ENCODE results near the gene PSG4. TPM values are rescaled to one million over a fixed set of nuclear protein-coding genes. Genes with fewer than 3 reads are reported as not detected.
"Not testable (repeated sequence)": the region's sequence is repeated elsewhere in the genome, so short reads cannot be mapped to it uniquely, and the experiment has no call there.

Gene PSG4
- total RNA-seq, 1 experiment from 2014 or later: not detected

DNA sequence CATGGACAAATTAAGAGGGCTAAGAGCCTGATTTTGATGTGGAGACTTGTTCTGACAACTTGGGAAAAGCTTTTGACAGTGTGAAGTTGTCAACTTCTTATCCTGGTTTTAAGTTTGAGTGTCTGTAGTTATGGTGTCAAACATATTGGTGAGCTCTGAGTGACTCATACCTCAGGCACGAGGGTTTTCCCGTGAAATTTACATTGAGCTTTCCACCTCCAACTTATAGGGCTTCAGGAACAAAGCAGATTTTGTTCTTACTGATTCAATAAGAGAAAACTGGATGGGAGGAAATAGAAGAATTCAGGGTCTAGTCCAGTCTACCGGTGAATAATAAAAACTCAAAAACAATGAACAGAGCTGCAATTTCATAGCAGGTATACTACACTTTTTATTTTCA, 30.2 kb upstream of the PSG4 start:
- not testable (repeated sequence) for H3K9me2 ChIP-seq (replicated peaks; ENCODE audit: insufficient read depth, low read length); H2AFZ ChIP-seq (ENCODE audit: low read length); H3K9me3 ChIP-seq (ENCODE audit: low read length); H3K4me3 ChIP-seq (ENCODE audit: low read length); H3K27me3 ChIP-seq (ENCODE audit: low read length); H3K4me1 ChIP-seq (ENCODE audit: low read length); H3K4me2 ChIP-seq (ENCODE audit: low read depth, low read length, poor library complexity, severe bottlenecking); DNase-seq; H3K79me2 ChIP-seq (ENCODE audit: low read length); H3K27ac ChIP-seq (ENCODE audit: low read length); H4K20me1 ChIP-seq (ENCODE audit: insufficient read depth, low read depth, low read length); H3K9ac ChIP-seq (ENCODE audit: low read length); H3K36me3 ChIP-seq (ENCODE audit: insufficient read depth, low read length)

DNA sequence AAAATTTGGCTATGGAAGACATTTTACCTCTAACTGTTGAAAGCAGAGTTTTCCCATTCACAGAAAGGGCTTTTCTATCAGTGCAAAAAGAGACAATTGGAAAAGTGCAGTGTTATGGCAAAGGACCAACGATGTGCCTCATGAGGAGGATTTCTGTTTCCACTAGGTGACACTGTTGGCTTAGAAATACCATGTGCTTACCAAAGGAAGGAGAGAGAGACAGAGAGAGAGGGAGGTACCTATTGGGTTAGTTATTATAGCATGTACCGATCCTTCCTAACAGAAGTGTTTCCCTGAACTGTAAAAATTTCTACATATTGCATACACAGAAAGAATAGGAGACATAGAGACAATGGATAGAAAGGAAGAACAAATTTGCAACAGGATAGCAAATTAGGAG, 23.9 kb upstream of the PSG4 start:
- H3K27me3 ChIP-seq (ENCODE audit: low read length): no peaks in the 10 kb centered on the region
- no peak overlapping the region for H3K4me3 ChIP-seq (ENCODE audit: low read length)
- peak; percentile 67 for DNase-seq
- H2AFZ ChIP-seq (ENCODE audit: low read length): no peak overlapping the region
- no peak overlapping the region for H3K4me2 ChIP-seq (ENCODE audit: low read depth, low read length, poor library complexity, severe bottlenecking)
- H3K9ac ChIP-seq (ENCODE audit: low read length): no peak overlapping the region
- H3K36me3 ChIP-seq (ENCODE audit: insufficient read depth, low read length): no peaks in the 10 kb centered on the region
- no peaks in the 10 kb centered on the region for H3K9me3 ChIP-seq (ENCODE audit: low read length)
- H4K20me1 ChIP-seq (ENCODE audit: insufficient read depth, low read depth, low read length): no peaks in the 10 kb centered on the region
- H3K4me1 ChIP-seq (ENCODE audit: low read length): no peaks in the 10 kb centered on the region
- H3K9me2 ChIP-seq (replicated peaks; ENCODE audit: insufficient read depth, low read length): no peaks in the 10 kb centered on the region
- H3K79me2 ChIP-seq (ENCODE audit: low read length): no peaks in the 10 kb centered on the region
- H3K27ac ChIP-seq (ENCODE audit: low read length): no peak overlapping the region

DNA sequence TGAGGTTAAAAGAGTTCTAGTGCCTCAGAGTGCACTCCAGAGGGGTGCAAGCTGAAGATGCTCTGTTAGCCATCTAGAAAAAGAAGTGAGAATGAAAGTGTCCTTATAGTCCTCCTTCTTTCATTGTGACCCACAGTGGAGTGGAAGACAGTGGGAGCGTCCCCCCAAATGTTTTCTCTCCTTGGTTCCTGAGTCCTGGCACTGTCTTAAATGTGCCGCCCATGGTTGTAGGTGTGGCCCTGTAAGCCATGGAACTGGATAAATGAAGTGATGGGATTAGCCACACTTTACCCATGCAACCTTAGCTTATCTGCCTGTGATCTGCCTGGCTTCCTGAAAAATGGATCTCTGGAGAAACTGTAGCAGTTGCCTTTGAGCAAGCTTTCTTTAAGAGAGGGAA, 23.3 kb upstream of the PSG4 start:
- H3K27ac ChIP-seq (ENCODE audit: low read length); H3K9ac ChIP-seq (ENCODE audit: low read length); H4K20me1 ChIP-seq (ENCODE audit: insufficient read depth, low read depth, low read length); H3K9me2 ChIP-seq (replicated peaks; ENCODE audit: insufficient read depth, low read length); H3K4me2 ChIP-seq (ENCODE audit: low read depth, low read length, poor library complexity, severe bottlenecking); H2AFZ ChIP-seq (ENCODE audit: low read length); H3K4me1 ChIP-seq (ENCODE audit: low read length); H3K27me3 ChIP-seq (ENCODE audit: low read length); H3K9me3 ChIP-seq (ENCODE audit: low read length); H3K79me2 ChIP-seq (ENCODE audit: low read length); H3K36me3 ChIP-seq (ENCODE audit: insufficient read depth, low read length); H3K4me3 ChIP-seq (ENCODE audit: low read length): not testable (repeated sequence)
- peak; percentile 45 for DNase-seq

DNA sequence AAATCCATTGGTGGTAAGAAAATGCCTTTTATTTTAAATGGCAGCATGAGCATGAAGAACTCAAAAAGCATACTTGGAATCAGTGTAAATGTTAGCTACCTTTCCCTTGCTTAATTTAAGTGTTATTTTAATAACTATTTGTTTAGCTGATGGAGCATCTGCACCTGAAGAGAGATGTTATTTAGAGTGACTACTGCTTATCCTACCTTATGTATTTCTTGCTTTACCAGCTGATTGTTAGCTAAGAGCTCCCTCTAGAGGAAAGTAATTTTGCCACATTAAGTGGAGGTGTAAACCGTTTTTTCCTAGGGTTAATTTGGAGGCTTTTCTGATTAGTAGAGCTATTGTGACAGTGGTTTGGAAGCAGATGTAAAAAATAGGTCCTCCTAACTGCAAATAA, 21.5 kb upstream of the PSG4 start:
- not testable (repeated sequence) for H3K4me2 ChIP-seq (ENCODE audit: low read depth, low read length, poor library complexity, severe bottlenecking); H3K27me3 ChIP-seq (ENCODE audit: low read length); H3K9me2 ChIP-seq (replicated peaks; ENCODE audit: insufficient read depth, low read length); H3K79me2 ChIP-seq (ENCODE audit: low read length); H4K20me1 ChIP-seq (ENCODE audit: insufficient read depth, low read depth, low read length); H3K36me3 ChIP-seq (ENCODE audit: insufficient read depth, low read length); H3K27ac ChIP-seq (ENCODE audit: low read length); H3K9me3 ChIP-seq (ENCODE audit: low read length); H2AFZ ChIP-seq (ENCODE audit: low read length); H3K4me1 ChIP-seq (ENCODE audit: low read length); DNase-seq; H3K4me3 ChIP-seq (ENCODE audit: low read length); H3K9ac ChIP-seq (ENCODE audit: low read length)

DNA sequence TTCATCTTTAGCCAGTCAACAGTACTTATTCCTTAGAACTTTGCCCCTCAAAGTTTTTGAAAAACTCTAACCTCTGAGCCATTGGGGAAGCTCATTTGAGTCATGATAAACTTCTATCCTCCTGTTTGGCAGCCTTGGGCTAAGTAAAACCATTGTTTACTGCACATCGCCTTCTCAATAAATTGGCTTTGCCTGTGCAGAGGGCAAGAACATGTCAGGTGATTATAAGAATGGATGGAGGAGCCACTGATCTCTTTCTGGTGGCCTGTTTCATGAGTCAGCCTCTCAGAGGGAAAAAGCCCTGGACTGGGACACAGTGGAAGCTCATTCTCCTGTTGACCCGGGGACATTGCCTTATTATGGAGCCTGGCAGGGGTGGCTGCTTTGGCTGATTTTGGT, 19.4 kb upstream of the PSG4 start:
- Histone ChIP-seq H3K79me2 (ENCODE audit: low read length) (no peaks in the 10 kb centered on the region), H3K4me1 (ENCODE audit: low read length) (no peaks in the 10 kb centered on the region), H3K9me2 (replicated peaks; ENCODE audit: insufficient read depth, low read length) (no peaks in the 10 kb centered on the region), H3K36me3 (ENCODE audit: insufficient read depth, low read length) (no peaks in the 10 kb centered on the region), H3K4me3 (ENCODE audit: low read length) (no peak overlapping the region), H3K9me3 (ENCODE audit: low read length) (no peaks in the 10 kb centered on the region), H3K9ac (ENCODE audit: low read length) (no peak overlapping the region), H3K27ac (ENCODE audit: low read length) (no peak overlapping the region), H2AFZ (ENCODE audit: low read length) (no peak overlapping the region), H3K27me3 (ENCODE audit: low read length) (no peaks in the 10 kb centered on the region), H3K4me2 (ENCODE audit: low read depth, low read length, poor library complexity, severe bottlenecking) (no peak overlapping the region), H4K20me1 (ENCODE audit: insufficient read depth, low read depth, low read length) (no peaks in the 10 kb centered on the region)
- no peak for DNase-seq

DNA sequence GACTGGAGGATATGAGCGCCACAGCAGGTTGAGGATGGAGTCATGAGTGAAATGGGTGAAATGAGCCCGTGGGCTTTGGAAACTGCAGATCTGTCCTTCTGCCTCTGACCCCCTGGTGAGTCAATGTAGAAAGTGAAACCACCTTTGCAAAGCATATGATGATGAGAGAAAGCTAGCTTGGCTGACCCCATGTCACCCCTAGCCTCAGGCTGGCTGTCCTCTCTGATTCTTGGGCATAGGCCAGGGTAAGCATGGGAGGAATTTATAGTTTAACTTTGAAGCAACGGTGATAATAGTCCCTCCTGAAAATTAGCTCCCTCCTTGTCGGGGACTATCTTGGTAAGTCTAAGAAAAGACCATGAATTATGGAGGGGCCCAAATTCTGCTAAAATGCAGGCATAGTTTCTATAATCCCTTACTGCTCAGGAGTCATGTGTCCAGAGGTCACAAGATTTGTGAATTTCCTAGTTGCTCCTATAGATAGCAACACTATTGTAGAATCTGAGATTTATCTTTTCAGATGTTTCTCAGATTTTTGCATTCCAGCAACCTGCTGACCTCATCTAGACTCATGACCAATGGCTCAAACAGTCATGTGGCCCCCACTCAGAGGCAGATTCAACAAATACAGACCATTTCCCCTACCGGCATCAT, 18.9 kb upstream of the PSG4 start:
- not testable (repeated sequence) for H4K20me1 ChIP-seq (ENCODE audit: insufficient read depth, low read depth, low read length); H3K9ac ChIP-seq (ENCODE audit: low read length); H3K36me3 ChIP-seq (ENCODE audit: insufficient read depth, low read length); H2AFZ ChIP-seq (ENCODE audit: low read length); H3K27me3 ChIP-seq (ENCODE audit: low read length); H3K4me2 ChIP-seq (ENCODE audit: low read depth, low read length, poor library complexity, severe bottlenecking); DNase-seq; H3K9me3 ChIP-seq (ENCODE audit: low read length); H3K4me3 ChIP-seq (ENCODE audit: low read length); H3K4me1 ChIP-seq (ENCODE audit: low read length); H3K27ac ChIP-seq (ENCODE audit: low read length); H3K9me2 ChIP-seq (replicated peaks; ENCODE audit: insufficient read depth, low read length); H3K79me2 ChIP-seq (ENCODE audit: low read length)

DNA sequence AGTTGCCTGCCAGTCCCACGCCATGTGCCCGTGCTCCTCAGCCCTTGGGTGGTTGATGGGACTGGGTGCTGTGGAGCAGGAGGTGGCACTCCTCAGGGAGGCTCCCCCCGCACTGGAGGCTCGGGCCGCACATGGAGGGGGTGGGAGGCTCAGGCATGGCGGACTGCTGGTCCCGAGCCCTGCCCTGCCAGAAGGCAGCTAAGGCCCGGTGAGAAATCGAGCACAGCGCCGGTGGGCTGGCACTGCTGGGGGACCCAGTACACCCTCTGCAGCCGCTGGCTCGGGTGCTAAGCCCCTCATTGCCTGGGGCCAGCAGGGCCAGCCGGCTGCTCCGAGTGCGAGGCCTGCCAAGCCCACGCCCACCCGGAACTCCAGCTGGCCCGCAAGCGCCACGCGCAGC, 16.5 kb upstream of the PSG4 start:
- H3K4me1 ChIP-seq (ENCODE audit: low read length); H3K27me3 ChIP-seq (ENCODE audit: low read length); H3K9me3 ChIP-seq (ENCODE audit: low read length); DNase-seq; H3K4me3 ChIP-seq (ENCODE audit: low read length); H3K9ac ChIP-seq (ENCODE audit: low read length); H3K79me2 ChIP-seq (ENCODE audit: low read length); H3K4me2 ChIP-seq (ENCODE audit: low read depth, low read length, poor library complexity, severe bottlenecking); H2AFZ ChIP-seq (ENCODE audit: low read length); H4K20me1 ChIP-seq (ENCODE audit: insufficient read depth, low read depth, low read length); H3K9me2 ChIP-seq (replicated peaks; ENCODE audit: insufficient read depth, low read length); H3K36me3 ChIP-seq (ENCODE audit: insufficient read depth, low read length); H3K27ac ChIP-seq (ENCODE audit: low read length): not testable (repeated sequence)

DNA sequence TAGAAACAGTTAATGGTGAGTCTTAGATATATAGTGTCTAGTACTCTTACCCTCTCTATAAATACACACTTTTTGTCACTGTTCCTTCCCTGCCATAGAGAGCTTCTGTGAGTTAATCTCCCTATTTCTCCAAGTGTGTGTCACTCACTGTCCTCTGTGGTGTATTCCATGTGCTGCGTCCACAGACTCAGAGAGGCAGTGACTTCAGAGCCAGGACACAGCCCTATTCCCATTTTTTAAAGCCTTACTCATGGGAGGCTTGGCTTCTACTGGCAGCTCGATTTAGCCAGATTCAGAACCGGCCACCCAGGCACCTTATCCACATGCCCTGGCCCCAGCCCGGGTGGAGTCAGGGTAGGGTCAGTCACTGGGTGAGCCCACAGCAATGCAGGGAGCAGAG, 13.7 kb upstream of the PSG4 start:
- H3K27ac ChIP-seq (ENCODE audit: low read length); H3K9me3 ChIP-seq (ENCODE audit: low read length); H4K20me1 ChIP-seq (ENCODE audit: insufficient read depth, low read depth, low read length); H3K79me2 ChIP-seq (ENCODE audit: low read length); H3K4me1 ChIP-seq (ENCODE audit: low read length); DNase-seq; H3K36me3 ChIP-seq (ENCODE audit: insufficient read depth, low read length); H3K27me3 ChIP-seq (ENCODE audit: low read length); H2AFZ ChIP-seq (ENCODE audit: low read length); H3K9me2 ChIP-seq (replicated peaks; ENCODE audit: insufficient read depth, low read length); H3K4me3 ChIP-seq (ENCODE audit: low read length); H3K9ac ChIP-seq (ENCODE audit: low read length); H3K4me2 ChIP-seq (ENCODE audit: low read depth, low read length, poor library complexity, severe bottlenecking): not testable (repeated sequence)

DNA sequence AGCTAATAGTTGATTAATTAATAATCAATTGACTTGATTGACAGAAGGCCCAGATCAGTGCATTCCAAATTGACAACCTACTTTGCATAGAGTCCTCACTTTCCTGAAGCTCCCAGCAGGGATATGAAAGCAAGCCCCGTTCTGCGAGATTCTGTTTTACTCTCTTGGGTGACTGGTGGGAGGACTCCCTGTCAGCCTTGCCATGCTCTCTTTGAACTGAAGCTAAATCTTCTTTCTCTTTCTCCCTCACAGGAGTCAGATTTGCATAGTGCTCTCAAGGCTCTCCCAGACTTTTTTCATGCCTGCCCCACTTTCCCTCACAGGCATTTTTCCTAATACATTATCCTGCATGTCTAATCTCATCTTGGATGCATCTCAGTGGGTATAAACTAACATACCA, 10.4 kb upstream of the PSG4 start:
- H3K4me3 ChIP-seq (ENCODE audit: low read length); DNase-seq; H3K9me3 ChIP-seq (ENCODE audit: low read length); H3K9me2 ChIP-seq (replicated peaks; ENCODE audit: insufficient read depth, low read length); H3K79me2 ChIP-seq (ENCODE audit: low read length); H3K4me1 ChIP-seq (ENCODE audit: low read length); H3K27ac ChIP-seq (ENCODE audit: low read length); H3K36me3 ChIP-seq (ENCODE audit: insufficient read depth, low read length); H2AFZ ChIP-seq (ENCODE audit: low read length); H4K20me1 ChIP-seq (ENCODE audit: insufficient read depth, low read depth, low read length); H3K9ac ChIP-seq (ENCODE audit: low read length); H3K4me2 ChIP-seq (ENCODE audit: low read depth, low read length, poor library complexity, severe bottlenecking); H3K27me3 ChIP-seq (ENCODE audit: low read length): not testable (repeated sequence)

All from Karpas-422 (cell line).